Fibroblast of mammary gland (primary cell): ENCODE data around the gene SLC2A9.
A peak's percentile ranks its signal among the peaks of the same experiment; 100 is the strongest.

Experiments used
- DNase-seq: peaks from one replicate; pipeline ENCODE4 v3.0.0-alpha.2; 2010; ENCODE audit warnings: low read depth
- H3K4me3 ChIP-seq: 2 replicates; pipeline ENCODE4 v1.5.1; 2011; ENCODE audit warnings: low read depth, mild to moderate bottlenecking, low read length, moderate library complexity; ENCODE audit not compliant: control insufficient read depth
- TF ChIP-seq, protein P1 (sequence below): conservative IDR thresholded peaks from 2 replicates; pipeline ENCODE4 v1.5.1; 2011; ENCODE audit warnings: low read depth, low read length, inconsistent platforms; ENCODE audit not compliant: control insufficient read depth, insufficient read depth

Gene SLC2A9

GRCh38 chr4:10021653-10022023, 341 bp upstream of the SLC2A9 start:
- no peak for DNase-seq
- TF ChIP-seq, protein P1, sequence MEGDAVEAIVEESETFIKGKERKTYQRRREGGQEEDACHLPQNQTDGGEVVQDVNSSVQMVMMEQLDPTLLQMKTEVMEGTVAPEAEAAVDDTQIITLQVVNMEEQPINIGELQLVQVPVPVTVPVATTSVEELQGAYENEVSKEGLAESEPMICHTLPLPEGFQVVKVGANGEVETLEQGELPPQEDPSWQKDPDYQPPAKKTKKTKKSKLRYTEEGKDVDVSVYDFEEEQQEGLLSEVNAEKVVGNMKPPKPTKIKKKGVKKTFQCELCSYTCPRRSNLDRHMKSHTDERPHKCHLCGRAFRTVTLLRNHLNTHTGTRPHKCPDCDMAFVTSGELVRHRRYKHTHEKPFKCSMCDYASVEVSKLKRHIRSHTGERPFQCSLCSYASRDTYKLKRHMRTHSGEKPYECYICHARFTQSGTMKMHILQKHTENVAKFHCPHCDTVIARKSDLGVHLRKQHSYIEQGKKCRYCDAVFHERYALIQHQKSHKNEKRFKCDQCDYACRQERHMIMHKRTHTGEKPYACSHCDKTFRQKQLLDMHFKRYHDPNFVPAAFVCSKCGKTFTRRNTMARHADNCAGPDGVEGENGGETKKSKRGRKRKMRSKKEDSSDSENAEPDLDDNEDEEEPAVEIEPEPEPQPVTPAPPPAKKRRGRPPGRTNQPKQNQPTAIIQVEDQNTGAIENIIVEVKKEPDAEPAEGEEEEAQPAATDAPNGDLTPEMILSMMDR: no peak
- H3K4me3 ChIP-seq: no peak overlapping the region

DNA sequence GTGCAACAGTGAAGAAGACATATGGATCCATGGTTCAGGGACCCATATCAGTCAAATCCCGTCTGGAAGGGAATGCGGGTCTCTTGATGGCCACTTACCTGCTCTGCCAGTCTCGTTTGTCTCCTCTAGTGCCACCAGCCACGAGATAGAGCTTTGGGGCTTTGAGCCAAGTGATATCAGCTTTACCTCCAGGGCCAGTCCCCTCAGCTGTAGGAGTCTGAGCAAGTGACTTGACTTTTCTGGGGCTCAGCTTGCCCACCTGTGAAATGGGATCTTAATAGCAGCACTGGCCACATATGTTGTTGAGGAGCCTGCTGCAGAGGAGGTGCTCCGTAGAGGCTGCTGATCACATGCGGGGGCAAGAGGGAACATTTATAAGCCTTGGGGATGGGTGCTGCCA, 1.2 kb downstream of the SLC2A9 start:
- TF ChIP-seq, protein P1: no peak
- H3K4me3 ChIP-seq: no peak overlapping the region
- DNase-seq: no peak

- DNase-seq: no peak
- TF ChIP-seq, protein P1: no peak
- H3K4me3 ChIP-seq: no peak overlapping the region
Measured at GRCh38 chr4:10019521-10020051, 1.7 kb downstream of the SLC2A9 start.

DNA sequence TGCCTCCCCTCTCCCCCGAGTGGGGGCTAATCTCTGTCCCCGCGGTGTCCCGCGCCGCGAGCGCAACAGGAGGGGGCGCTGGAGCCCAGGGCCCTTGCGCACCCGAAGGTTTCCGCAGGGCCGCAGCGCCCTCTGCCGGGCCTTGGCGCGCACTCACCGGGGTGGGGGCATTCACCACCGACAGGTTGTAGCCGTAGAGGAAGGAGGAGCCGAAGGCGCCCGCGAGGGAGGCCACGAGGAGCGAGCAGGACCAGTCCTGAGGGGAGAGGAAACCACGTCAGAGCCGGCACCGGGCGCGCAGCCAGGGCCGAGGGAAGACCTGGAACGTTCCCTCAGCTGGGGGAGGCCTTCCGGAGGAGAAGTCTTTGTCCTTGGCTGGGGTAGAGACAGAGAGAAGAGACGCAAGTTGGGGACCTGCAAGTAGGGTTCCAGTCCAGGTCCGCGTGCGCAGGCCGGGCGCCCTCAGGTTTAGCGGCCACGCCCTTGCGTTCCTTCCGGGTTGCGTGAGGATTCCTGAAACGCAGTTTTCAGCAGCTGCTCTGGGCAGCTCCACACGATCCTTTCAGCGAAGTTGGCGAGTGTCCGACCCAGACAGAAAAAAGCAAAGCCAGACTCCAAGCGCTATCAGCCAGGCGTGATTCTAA, 2.4 kb downstream of the SLC2A9 start:
- peak overlapping the region; percentile 44 for H3K4me3 ChIP-seq
- peak; percentile 90 for DNase-seq
- TF ChIP-seq, protein P1: peak; percentile 70

DNA sequence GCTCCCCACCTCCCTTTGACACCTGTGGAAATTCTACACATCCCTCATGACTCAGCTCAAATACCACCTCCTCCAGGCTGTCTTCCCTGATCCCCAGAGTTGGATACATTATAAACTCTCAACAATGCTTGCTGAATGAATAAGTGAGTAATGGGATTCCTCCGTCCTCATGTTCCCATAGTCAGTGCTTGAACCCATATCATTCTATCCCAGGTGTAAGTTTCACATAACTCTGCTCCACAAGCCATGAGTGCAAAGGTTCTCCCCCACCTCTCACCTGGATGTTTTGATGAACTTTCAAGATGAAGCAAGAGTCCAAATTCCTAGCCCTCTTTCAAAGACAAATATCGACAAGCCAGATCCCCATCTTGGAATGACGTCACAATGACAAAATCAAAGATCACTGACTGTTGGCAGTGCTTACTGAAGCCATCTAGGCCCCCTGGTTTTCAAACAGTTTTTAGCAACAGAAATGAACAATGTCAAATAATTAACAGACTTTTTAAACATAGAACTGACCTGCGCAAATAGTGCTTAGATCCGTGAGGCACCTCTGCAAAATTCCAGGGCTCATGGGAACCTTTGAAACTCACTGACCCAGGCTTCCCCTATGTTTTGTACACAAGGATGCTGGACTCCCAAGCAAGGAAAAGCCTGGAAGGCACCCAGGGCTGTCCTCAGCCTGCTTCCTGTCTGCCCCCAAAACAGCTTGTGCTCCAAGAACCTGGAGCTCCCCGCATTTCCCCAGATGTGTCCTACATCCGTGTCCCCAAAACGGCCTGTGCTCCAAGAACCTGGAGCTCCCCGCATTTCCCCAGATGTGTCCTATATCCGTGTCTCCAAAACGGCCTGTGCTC, 4.0 kb downstream of the SLC2A9 start:
- TF ChIP-seq, protein P1: no peak
- no peak for DNase-seq
- H3K4me3 ChIP-seq: no peak overlapping the region

GRCh38 chr4:10016169-10016568, 5.1 kb downstream of the SLC2A9 start:
- TF ChIP-seq, protein P1: no peak
- DNase-seq: no peak
- H3K4me3 ChIP-seq: no peak overlapping the region
